Endothelial cell of umbilical vein (primary cell): Measurements from ENCODE around the gene CHD6.

Source experiments
- EZH2 ChIP-seq: IDR thresholded peaks from 2 replicates; pipeline ENCODE4 v1.6.1; 2012; ENCODE audit warnings: borderline replicate concordance, low read depth, mild to moderate bottlenecking, moderate library complexity, low read length, inconsistent platforms; ENCODE audit not compliant: severe bottlenecking
- FOS ChIP-seq: IDR thresholded peaks from 2 replicates; pipeline ENCODE4 v1.6.1; 2011; ENCODE audit warnings: mild to moderate bottlenecking, low read length, moderate library complexity, borderline replicate concordance; ENCODE audit not compliant: insufficient read depth
- JUN ChIP-seq: IDR thresholded peaks from 2 replicates; pipeline ENCODE4 v1.6.1; 2011; ENCODE audit warnings: borderline replicate concordance, low read depth; ENCODE audit not compliant: insufficient read length, insufficient read depth
- MYC ChIP-seq: IDR thresholded peaks from one replicate; pipeline ENCODE4 v1.6.1; 2011; ENCODE audit warnings: mild to moderate bottlenecking, low read depth, low read length
- POLR2A ChIP-seq: IDR thresholded peaks from 2 replicates; pipeline ENCODE4 v1.6.1; 2012; ENCODE audit warnings: low read depth, mild to moderate bottlenecking, control low read depth, low read length
- POLR2AphosphoS5 ChIP-seq: IDR thresholded peaks from 2 replicates; pipeline ENCODE4 v1.6.1; 2012; ENCODE audit warnings: low read depth, mild to moderate bottlenecking, control low read depth, low read length, moderate library complexity; ENCODE audit not compliant: insufficient read depth
- TF ChIP-seq, protein P1 (sequence below), 2 donors: IDR thresholded peaks; 1 replicate in 1 of 2; 2 replicates in 1 of 2; pipeline ENCODE4 v1.5.1; 2011; ENCODE audit warnings: low read length in 2 of 2, mild to moderate bottlenecking in 2 of 2, moderate library complexity in 2 of 2, control low read depth in 1 of 2, inconsistent platforms in 1 of 2, low read depth in 1 of 2; ENCODE audit not compliant: insufficient read depth in 1 of 2; ENCODE audit errors: extremely low read depth in 1 of 2
- TF ChIP-seq, protein P2 (sequence below): IDR thresholded peaks from 2 replicates; pipeline ENCODE4 v1.6.1; 2011; ENCODE audit not compliant: insufficient read depth, insufficient read length

GRCh38 chr20:41478026-41478425, 140.2 kb downstream of the CHD6 start:
- TF ChIP-seq, protein P1, sequence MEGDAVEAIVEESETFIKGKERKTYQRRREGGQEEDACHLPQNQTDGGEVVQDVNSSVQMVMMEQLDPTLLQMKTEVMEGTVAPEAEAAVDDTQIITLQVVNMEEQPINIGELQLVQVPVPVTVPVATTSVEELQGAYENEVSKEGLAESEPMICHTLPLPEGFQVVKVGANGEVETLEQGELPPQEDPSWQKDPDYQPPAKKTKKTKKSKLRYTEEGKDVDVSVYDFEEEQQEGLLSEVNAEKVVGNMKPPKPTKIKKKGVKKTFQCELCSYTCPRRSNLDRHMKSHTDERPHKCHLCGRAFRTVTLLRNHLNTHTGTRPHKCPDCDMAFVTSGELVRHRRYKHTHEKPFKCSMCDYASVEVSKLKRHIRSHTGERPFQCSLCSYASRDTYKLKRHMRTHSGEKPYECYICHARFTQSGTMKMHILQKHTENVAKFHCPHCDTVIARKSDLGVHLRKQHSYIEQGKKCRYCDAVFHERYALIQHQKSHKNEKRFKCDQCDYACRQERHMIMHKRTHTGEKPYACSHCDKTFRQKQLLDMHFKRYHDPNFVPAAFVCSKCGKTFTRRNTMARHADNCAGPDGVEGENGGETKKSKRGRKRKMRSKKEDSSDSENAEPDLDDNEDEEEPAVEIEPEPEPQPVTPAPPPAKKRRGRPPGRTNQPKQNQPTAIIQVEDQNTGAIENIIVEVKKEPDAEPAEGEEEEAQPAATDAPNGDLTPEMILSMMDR (IDR thresholded peaks at IDR 0.05; ENCODE audit: extremely low read depth in 1 of 2, insufficient read depth in 1 of 2, low read depth in 1 of 2, low read length in 2 of 2), result no peak
- TF ChIP-seq, protein P2, sequence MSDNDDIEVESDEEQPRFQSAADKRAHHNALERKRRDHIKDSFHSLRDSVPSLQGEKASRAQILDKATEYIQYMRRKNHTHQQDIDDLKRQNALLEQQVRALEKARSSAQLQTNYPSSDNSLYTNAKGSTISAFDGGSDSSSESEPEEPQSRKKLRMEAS, result no peak
- TF ChIP-seq POLR2A, result no peak
- TF ChIP-seq EZH2, result no peak
- TF ChIP-seq POLR2AphosphoS5, result no peak
- no peak for TF ChIP-seq JUN
- no peak for TF ChIP-seq MYC
- TF ChIP-seq FOS, result no peak
